H1 (cell line): ENCODE measurements around the gene S100A16. TPM values are rescaled to one million over a fixed set of nuclear protein-coding genes. Genes with fewer than 3 reads are reported as not detected.
A peak's percentile ranks its signal among the peaks of the same experiment; 100 is the strongest.

Source experiments
- CTCF ChIA-PET: fragments of 300-600 bp; sonication (Branson Sonifier 250); formaldehyde crosslinking; loops from one replicate; lab custom pipeline; 2021; ENCODE audit not compliant: partially characterized antibody; lab: Charles Lee
- POLR2A ChIA-PET: fragments of 300-600 bp; sonication (Branson Sonifier 250); formaldehyde crosslinking; loops from one replicate; lab custom pipeline; 2021; ENCODE audit warnings: inconsistent platforms; ENCODE audit not compliant: partially characterized antibody; lab: Charles Lee
- DNase-seq, 2 experiments: peaks; one replicate each; pipeline versions ENCODE4 v3.0.0 to v3.0.0-alpha.2; 2010 to 2022; ENCODE audit warnings: low spot score in 2 of 2, low read depth in 1 of 2, mixed read lengths in 1 of 2
- FAIRE-seq: peaks from 2 replicates; lab custom pipeline; 2011; peaks lifted over from hg19 to GRCh38; lab: Jason Lieb, UNC
- H2AFZ ChIP-seq: 2 replicates; pipeline ENCODE4 v1.8.1; 2012; ENCODE audit warnings: low read length, inconsistent platforms
- H2AK5ac ChIP-seq: 2 replicates; pipeline ENCODE4 v1.6.1; 2013; ENCODE audit warnings: low read depth, low read length
- H2BK120ac ChIP-seq: replicated peaks from 2 replicates; pipeline ENCODE3; 2013; ENCODE audit warnings: low read depth, low read length, inconsistent platforms
- H2BK12ac ChIP-seq: 2 replicates; pipeline ENCODE4 v1.6.1; 2013; ENCODE audit warnings: low read depth, low read length
- H2BK15ac ChIP-seq: 2 replicates; pipeline ENCODE4 v1.6.1; 2013; ENCODE audit warnings: low read length
- H2BK20ac ChIP-seq: 2 replicates; pipeline ENCODE4 v1.6.1; 2013; ENCODE audit warnings: low read length
- H2BK5ac ChIP-seq: 2 replicates; pipeline ENCODE4 v1.6.1; 2013; ENCODE audit warnings: low read depth, low read length
- H3K14ac ChIP-seq: 2 replicates; pipeline ENCODE4 v1.6.1; 2013; ENCODE audit warnings: inconsistent platforms; ENCODE audit not compliant: insufficient read length
- H3K18ac ChIP-seq: 2 replicates; pipeline ENCODE4 v1.6.1; 2013; ENCODE audit warnings: low read length; ENCODE audit errors: extremely low read depth
- H3K23ac ChIP-seq: 2 replicates; pipeline ENCODE4 v1.6.1; 2013; ENCODE audit warnings: inconsistent platforms; ENCODE audit not compliant: insufficient read length
- H3K23me2 ChIP-seq: 2 replicates; pipeline ENCODE4 v1.6.1; 2013; ENCODE audit warnings: low read depth, low read length
- H3K27ac ChIP-seq: 2 replicates; pipeline ENCODE4 v1.6.1; 2011; ENCODE audit warnings: low read depth, low read length, inconsistent platforms
- H3K27me3 ChIP-seq, 4 experiments: replicated peaks in 1 of 4; 1 replicate in 1 of 4; 2 replicates in 3 of 4; pipeline versions ENCODE4 v1.6.1 to v1.8.1; 2011 to 2013; ENCODE audit warnings: low read length in 3 of 4, mild to moderate bottlenecking in 3 of 4, inconsistent platforms in 2 of 4, mixed read lengths in 2 of 4, moderate library complexity in 1 of 4; ENCODE audit not compliant: control insufficient read depth in 3 of 4, insufficient read depth in 3 of 4; ENCODE audit errors: extremely low read depth in 1 of 4
- H3K36me3 ChIP-seq, 4 experiments: 2 replicates each; pipeline versions ENCODE4 v1.6.1 to v1.8.1; 2011 to 2013; ENCODE audit warnings: mild to moderate bottlenecking in 4 of 4, low read length in 3 of 4, moderate library complexity in 2 of 4, control low read depth in 1 of 4, inconsistent platforms in 1 of 4; ENCODE audit not compliant: insufficient read depth in 4 of 4, control insufficient read depth in 2 of 4
- H3K4ac ChIP-seq: replicated peaks from 2 replicates; pipeline ENCODE3; 2013; ENCODE audit warnings: low read length, low read depth, mixed read lengths, inconsistent platforms; ENCODE audit not compliant: insufficient read length
- H3K4me1 ChIP-seq, 4 experiments: replicated peaks in 1 of 4; 1 replicate in 1 of 4; 2 replicates in 3 of 4; pipeline versions ENCODE4 v1.6.1 to v1.8.1; 2011 to 2013; ENCODE audit warnings: low read length in 3 of 4, inconsistent platforms in 2 of 4, mixed read lengths in 1 of 4; ENCODE audit not compliant: insufficient read depth in 4 of 4, control insufficient read depth in 3 of 4
- H3K4me2 ChIP-seq, 2 experiments: 2 replicates each; pipeline versions ENCODE4 v1.6.1 to v1.8.1; 2011 to 2013; ENCODE audit warnings: low read depth in 2 of 2, low read length in 2 of 2, control low read depth in 1 of 2, inconsistent platforms in 1 of 2, mild to moderate bottlenecking in 1 of 2; ENCODE audit not compliant: insufficient read depth in 1 of 2
- H3K4me3 ChIP-seq, 4 experiments: fragments of 200-600, 300-600 bp in 1 of 4; sonication (generic), shearing (Covaris generic), sonication (Bioruptor Twin) in 1 of 4; 2 replicates each; pipeline versions ENCODE4 v1.5.1 to v1.8.1; 2011 to 2016; ENCODE audit warnings: low read length in 4 of 4, low read depth in 3 of 4, control low read depth in 2 of 4, inconsistent platforms in 2 of 4, mild to moderate bottlenecking in 2 of 4, mixed read lengths in 1 of 4, moderate library complexity in 1 of 4; ENCODE audit not compliant: insufficient read depth in 2 of 4; ENCODE audit errors: extremely low read depth in 1 of 4
- H3K56ac ChIP-seq: replicated peaks from 2 replicates; pipeline ENCODE3; 2013; ENCODE audit warnings: low read depth, mild to moderate bottlenecking, mixed read lengths, low read length, inconsistent platforms; ENCODE audit not compliant: insufficient read length
- H3K79me1 ChIP-seq: 2 replicates; pipeline ENCODE4 v1.6.1; 2013; ENCODE audit warnings: low read depth, low read length, control low read depth
- H3K79me2 ChIP-seq, 2 experiments: 2 replicates each; pipeline versions ENCODE4 v1.6.1 to v1.8.1; 2012 to 2013; ENCODE audit warnings: low read length in 2 of 2, mild to moderate bottlenecking in 2 of 2, inconsistent platforms in 1 of 2; ENCODE audit not compliant: insufficient read depth in 2 of 2, control insufficient read depth in 1 of 2
- H3K9ac ChIP-seq, 4 experiments: replicated peaks in 1 of 4; 1 replicate in 1 of 4; 2 replicates in 3 of 4; pipeline versions ENCODE4 v1.6.1 to v1.8.1; 2011 to 2013; ENCODE audit warnings: low read depth in 3 of 4, low read length in 3 of 4, control low read depth in 2 of 4, mild to moderate bottlenecking in 2 of 4, moderate library complexity in 2 of 4, inconsistent platforms in 1 of 4; ENCODE audit errors: extremely low read depth in 1 of 4
- H3K9me3 ChIP-seq, 2 experiments: 2 replicates each; pipeline versions ENCODE4 v1.6.1 to v1.8.1; 2012 to 2013; ENCODE audit warnings: mild to moderate bottlenecking in 2 of 2, moderate library complexity in 2 of 2, control low read depth in 1 of 2, inconsistent platforms in 1 of 2, low read depth in 1 of 2, low read length in 1 of 2, mixed read lengths in 1 of 2; ENCODE audit not compliant: insufficient read depth in 2 of 2
- H4K20me1 ChIP-seq, 2 experiments: replicated peaks in 1 of 2; 2 replicates each; pipeline versions ENCODE3 to v1.8.1; 2011 to 2013; ENCODE audit warnings: inconsistent platforms in 2 of 2, low read length in 2 of 2, mild to moderate bottlenecking in 1 of 2; ENCODE audit not compliant: insufficient read depth in 2 of 2, control insufficient read depth in 1 of 2
- H4K5ac ChIP-seq: 2 replicates; pipeline ENCODE4 v1.6.1; 2013; ENCODE audit warnings: low read length, low read depth, mixed read lengths, inconsistent platforms; ENCODE audit not compliant: insufficient read length
- H4K8ac ChIP-seq: 2 replicates; pipeline ENCODE4 v1.8.0; 2013; ENCODE audit warnings: mild to moderate bottlenecking, moderate library complexity, low read length, inconsistent platforms; ENCODE audit not compliant: insufficient read depth; ENCODE audit errors: extremely low read depth
- H4K91ac ChIP-seq: replicated peaks from 2 replicates; pipeline ENCODE3; 2013; ENCODE audit warnings: low read length, mixed read lengths, inconsistent platforms; ENCODE audit not compliant: insufficient read length
- BCL11A ChIP-seq, 2 experiments: IDR thresholded peaks; one replicate each; pipeline ENCODE4 v1.6.1; 2011; ENCODE audit warnings: low read depth in 2 of 2, low read length in 2 of 2, mild to moderate bottlenecking in 2 of 2
- CBX5 ChIP-seq: fragments of 300-800, 300-1000 bp; sonication (generic); IDR thresholded peaks from 2 replicates; pipeline ENCODE4 v1.7.1; 2016; ENCODE audit warnings: antibody characterized with exemption, low read length, low read depth
- EP300 ChIP-seq, 2 experiments: IDR thresholded peaks; 1 replicate in 1 of 2; 2 replicates in 1 of 2; pipeline ENCODE4 v1.6.1; 2011 to 2012; ENCODE audit warnings: low read depth in 2 of 2, low read length in 2 of 2, mild to moderate bottlenecking in 2 of 2, borderline replicate concordance in 1 of 2, inconsistent platforms in 1 of 2, moderate library complexity in 1 of 2
- RFX5 ChIP-seq: IDR thresholded peaks from 2 replicates; pipeline ENCODE4 v1.6.1; 2011; ENCODE audit warnings: low read depth, low read length, improper control_type of control experiment, borderline replicate concordance
- SP1 ChIP-seq: IDR thresholded peaks from 2 replicates; pipeline ENCODE4 v1.6.1; 2011; ENCODE audit warnings: low read depth, low read length
- SUZ12 ChIP-seq: fragments of 200-600 bp; sonication (generic); IDR thresholded peaks from 2 replicates; pipeline ENCODE4 v1.6.1; 2012; ENCODE audit warnings: mild to moderate bottlenecking, inconsistent platforms, low read length, moderate library complexity, mixed read lengths
- TAF1 ChIP-seq: IDR thresholded peaks from 2 replicates; pipeline ENCODE4 v1.6.1; 2011; ENCODE audit warnings: mild to moderate bottlenecking, low read depth, low read length
- WGBS, 2 experiments: shearing (Covaris generic) in 1 of 2; methylation state at CpG; one replicate each; pipeline versions ENCODE4 v1.1.6 to v1.1.7; 2013 to 2015; ENCODE audit warnings: low lambda C conversion rate in 2 of 2, mixed read lengths in 2 of 2, inconsistent platforms in 1 of 2, low coverage in 1 of 2, missing lambda C conversion rate in 1 of 2; ENCODE audit not compliant: insufficient replicate concordance in 2 of 2, insufficient coverage in 1 of 2, insufficient read length in 1 of 2; ENCODE audit errors: extremely low coverage in 1 of 2, missing lambda C conversion rate in 1 of 2; 5-methylcytosine and 5-hydroxymethylcytosine counted together
- polyA plus RNA-seq, 7 experiments: library from polyadenylated mRNA; depleted of rRNA in 3 of 7; stranded (reverse) in 5 of 7; unstranded in 2 of 7; fragments of >200 nt in 5 of 7; fragments of 200-250 nt in 2 of 7; gene quantifications; 1 replicate in 5 of 7; 2 replicates in 1 of 7; 4 replicates in 1 of 7; pipeline versions ENCODE4 v1.2.1 to v1.2.3, GENCODE V29; 2011 to 2013; ENCODE audit warnings: missing spikeins in 2 of 7, mixed read lengths in 2 of 7
- total RNA-seq: library from RNA; stranded (reverse); fragmentation: NEBNext Ultra II Directional; extraction: Animal tissue kit (Norgen Biotek cat#: 25700); gene quantifications from 2 replicates; pipeline ENCODE4 v1.2.1, GENCODE V29; 2021
- TF ChIP-seq, protein P1 (sequence below): IDR thresholded peaks from 2 replicates; pipeline ENCODE4 v1.6.1; 2012; ENCODE audit warnings: low read length, inconsistent platforms

Gene S100A16
- total and polyA plus RNA-seq, 2 of the 8 experiments (the other 6 are each of a cell fraction or from before 2014, with no cell fraction given) = 14.9 to 61.4 TPM

DNA sequence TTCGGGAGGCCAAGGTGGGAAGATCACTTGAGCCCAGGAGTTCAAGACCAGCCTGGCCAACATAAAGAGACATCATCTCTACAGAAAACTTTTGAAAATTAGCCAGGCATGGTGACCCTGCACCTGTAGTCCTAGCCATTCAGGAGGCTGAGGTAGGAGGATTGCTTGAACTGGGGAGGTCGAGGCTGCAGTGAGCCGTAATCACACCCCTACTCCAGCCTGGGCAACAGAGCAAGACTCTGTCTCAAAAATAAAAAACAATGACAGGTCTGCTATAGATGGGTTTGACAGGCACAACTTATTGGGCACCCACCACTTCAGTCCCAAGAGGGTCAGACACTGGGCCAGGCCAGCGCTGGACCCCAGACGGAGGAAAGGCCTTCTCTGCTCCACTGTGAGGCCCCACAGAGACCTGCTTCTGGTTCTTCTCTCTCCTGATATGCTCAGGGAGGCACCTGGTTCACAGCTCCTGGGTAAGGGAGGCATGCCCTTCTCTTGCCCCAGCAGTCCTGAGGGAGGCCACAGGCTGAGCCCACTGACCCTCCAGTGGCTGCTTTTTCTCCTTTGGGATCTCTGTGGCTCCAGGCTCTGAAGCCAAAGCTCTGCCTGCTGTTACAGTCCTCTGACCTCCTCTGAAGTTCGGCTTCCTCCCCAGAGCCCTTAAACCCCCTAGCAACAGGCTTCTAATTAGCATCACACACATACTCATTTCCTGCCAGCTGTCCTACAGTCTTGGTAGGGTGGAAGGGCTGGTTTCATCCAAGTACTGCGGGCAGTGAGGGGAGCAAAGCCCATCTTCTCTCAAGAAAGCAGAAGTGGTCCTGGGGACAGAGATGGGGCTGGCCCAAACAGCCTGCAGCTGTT, 14.4 kb downstream of the S100A16 start:
- H3K56ac ChIP-seq = no peak overlapping the region
- H2BK15ac ChIP-seq = no peak overlapping the region
- H3K4me1 ChIP-seq = peaks cover 3 to 10% (median 5%) of the 10 kb centered on the region in 4 experiments; a peak in 4 of 7 replicates
- no peaks in the 10 kb centered on the region for H3K79me1 ChIP-seq
- ChIA-PET POLR2A (interaction anchor here (0.5 to 4.2 kb wide), 17 partner anchors 8 to 106 kb away, joined by 3 to 20 read pairs (median 4); partner anchors contain the start of genes CHTOP, S100A1, S100A13 and S100A16), CTCF (interaction anchor here (0.8 to 7.9 kb wide), 12 partner anchors 14 to 89 kb away, joined by 3 to 80 read pairs (median 4); partner anchors contain the start of genes S100A13, S100A14 and S100A16)
- H3K9ac ChIP-seq = no peak overlapping the region; a peak in 2 of 7 replicates
- H3K4ac ChIP-seq = no peak overlapping the region
- H2BK20ac ChIP-seq = 0 out of 2 replicates have a peak overlapping the region, but pooled peaks have one; percentile 61
- FAIRE-seq (peak; percentile 48), DNase-seq (peak; percentile 53 to 63)
- H2AFZ ChIP-seq = peak overlapping the region; percentile 74; the same call in 1 of the 2 replicates
- peak overlapping the region; percentile 87; the same call in 1 of the 2 replicates for H2BK12ac ChIP-seq
- H2BK120ac ChIP-seq = no peak overlapping the region
- H4K8ac ChIP-seq = no peak overlapping the region
- WGBS, 2 experiments = 73% methylated on average over 7 of the region's 7 CpGs; no CpG with 5 or more reads in 1 of the 2 experiments
- H4K91ac ChIP-seq = peak overlapping the region; percentile 38
- H3K4me2 ChIP-seq = peak overlapping the region; percentile 31 to 59
- H2BK5ac ChIP-seq = peak overlapping the region; percentile 97; the same call in 1 of the 2 replicates
- H4K5ac ChIP-seq = no peak overlapping the region
- peak overlapping the region; percentile 86; the same call in 1 of the 2 replicates for H3K18ac ChIP-seq
- H3K36me3 ChIP-seq = no peaks in the 10 kb centered on the region
- no peak overlapping the region for H3K27ac ChIP-seq
- no peaks in the 10 kb centered on the region for H3K27me3 ChIP-seq
- H3K9me3 ChIP-seq = no peaks in the 10 kb centered on the region
- 0 out of 2 replicates have a peak overlapping the region, but pooled peaks have one; percentile 65 for H2AK5ac ChIP-seq
- H3K23ac ChIP-seq = no peak overlapping the region
- no peak overlapping the region for H3K14ac ChIP-seq
- H4K20me1 ChIP-seq = no peaks in the 10 kb centered on the region
- no peak overlapping the region for H3K4me3 ChIP-seq
- no peaks in the 10 kb centered on the region; the same call in 1 of the 2 replicates for H3K23me2 ChIP-seq
- no peaks in the 10 kb centered on the region for H3K79me2 ChIP-seq
- TF ChIP-seq, protein P1, sequence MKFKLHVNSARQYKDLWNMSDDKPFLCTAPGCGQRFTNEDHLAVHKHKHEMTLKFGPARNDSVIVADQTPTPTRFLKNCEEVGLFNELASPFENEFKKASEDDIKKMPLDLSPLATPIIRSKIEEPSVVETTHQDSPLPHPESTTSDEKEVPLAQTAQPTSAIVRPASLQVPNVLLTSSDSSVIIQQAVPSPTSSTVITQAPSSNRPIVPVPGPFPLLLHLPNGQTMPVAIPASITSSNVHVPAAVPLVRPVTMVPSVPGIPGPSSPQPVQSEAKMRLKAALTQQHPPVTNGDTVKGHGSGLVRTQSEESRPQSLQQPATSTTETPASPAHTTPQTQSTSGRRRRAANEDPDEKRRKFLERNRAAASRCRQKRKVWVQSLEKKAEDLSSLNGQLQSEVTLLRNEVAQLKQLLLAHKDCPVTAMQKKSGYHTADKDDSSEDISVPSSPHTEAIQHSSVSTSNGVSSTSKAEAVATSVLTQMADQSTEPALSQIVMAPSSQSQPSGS = no peak
- TF ChIP-seq CBX5 (no peak), SUZ12 (no peak), RFX5 (peak; percentile 82), EP300 (IDR thresholded peaks at IDR 0.05; ENCODE audit: borderline replicate concordance in 1 of 2, low read depth in 2 of 2, low read length in 2 of 2) (peak in 1 of 2 experiments; percentile 80; a peak in 1 of 3 replicates), BCL11A (IDR thresholded peaks at IDR 0.05; ENCODE audit: low read depth in 2 of 2, low read length in 2 of 2) (no peak), TAF1 (no peak), SP1 (peak; percentile 63; the same call in 1 of the 2 replicates)
